HEK293T (cell line): ENCODE measurements around the gene MINDY4.

Source experiments
- CTCF ChIA-PET: fragments of 350-600 bp; formaldehyde crosslinking; extraction: SDS; loops from one replicate; lab custom pipeline; 2021; ENCODE audit warnings: antibody characterized with exemption, inconsistent platforms; lab: Yijun Ruan, JAX
- POLR2A ChIA-PET: fragments of 350-600 bp; formaldehyde crosslinking; extraction: SDS; loops from one replicate; lab custom pipeline; 2020; ENCODE audit warnings: antibody characterized with exemption, inconsistent platforms; lab: Yijun Ruan, JAX
- DNase-seq: peaks from one replicate; pipeline ENCODE4 v3.0.0; 2012; ENCODE audit warnings: mixed read lengths; ENCODE audit errors: extremely low spot score
- ARNT ChIP-seq: fragments of 450-650 bp; IDR thresholded peaks from 2 replicates; pipeline ENCODE4 v1.6.1; 2017; ENCODE audit warnings: mild to moderate bottlenecking
- BHLHE40 ChIP-seq: fragments of 450-650 bp; IDR thresholded peaks from 2 replicates; pipeline ENCODE4 v1.6.1; 2016; ENCODE audit warnings: mild to moderate bottlenecking, moderate library complexity, borderline replicate concordance
- CTBP1 ChIP-seq: fragments of 450-650 bp; IDR thresholded peaks from 2 replicates; pipeline ENCODE4 v1.6.1; 2016; ENCODE audit warnings: borderline replicate concordance
- ELF4 ChIP-seq: fragments of 450-650 bp; IDR thresholded peaks from 2 replicates; pipeline ENCODE4 v1.6.1; 2017; ENCODE audit warnings: antibody characterized with exemption
- FOXA1 ChIP-seq: fragments of 450-650 bp; IDR thresholded peaks from 2 replicates; pipeline ENCODE4 v1.6.1; 2016; ENCODE audit warnings: mild to moderate bottlenecking
- FOXK2 ChIP-seq: fragments of 450-650 bp; IDR thresholded peaks from 2 replicates; pipeline ENCODE4 v1.6.1; 2016; ENCODE audit warnings: mild to moderate bottlenecking
- FOXM1 ChIP-seq: fragments of 450-650 bp; IDR thresholded peaks from 2 replicates; pipeline ENCODE4 v1.6.1; 2017; ENCODE audit warnings: mild to moderate bottlenecking, borderline replicate concordance
- HDGF ChIP-seq: fragments of 450-650 bp; IDR thresholded peaks from 2 replicates; pipeline ENCODE4 v1.6.1; 2017; ENCODE audit warnings: antibody characterized with exemption, borderline replicate concordance
- L3MBTL2 ChIP-seq: fragments of 450-650 bp; conservative IDR thresholded peaks from 2 replicates; pipeline ENCODE4 v1.6.1; 2016; ENCODE audit warnings: mild to moderate bottlenecking
- LEF1 ChIP-seq: fragments of 450-650 bp; IDR thresholded peaks from 2 replicates; pipeline ENCODE4 v1.6.1; 2017; ENCODE audit warnings: mild to moderate bottlenecking, borderline replicate concordance
- NFRKB ChIP-seq: fragments of 450-650 bp; IDR thresholded peaks from 2 replicates; pipeline ENCODE4 v1.6.1; 2016; ENCODE audit warnings: mild to moderate bottlenecking, moderate library complexity
- SP1 ChIP-seq: fragments of 450-650 bp; IDR thresholded peaks from 2 replicates; pipeline ENCODE4 v1.6.1; 2017
- SUZ12 ChIP-seq: fragments of 450-650 bp; IDR thresholded peaks from 2 replicates; pipeline ENCODE4 v1.6.1; 2016; ENCODE audit warnings: mild to moderate bottlenecking
- TARDBP ChIP-seq: fragments of 450-650 bp; IDR thresholded peaks from 2 replicates; pipeline ENCODE4 v1.6.1; 2016
- ZNF384 ChIP-seq: fragments of 450-650 bp; IDR thresholded peaks from 2 replicates; pipeline ENCODE4 v1.6.1; 2016
- TF ChIP-seq, protein P1 (sequence below): fragments of 450-650 bp; IDR thresholded peaks from 2 replicates; pipeline ENCODE4 v1.6.1; 2016

Gene MINDY4

DNA sequence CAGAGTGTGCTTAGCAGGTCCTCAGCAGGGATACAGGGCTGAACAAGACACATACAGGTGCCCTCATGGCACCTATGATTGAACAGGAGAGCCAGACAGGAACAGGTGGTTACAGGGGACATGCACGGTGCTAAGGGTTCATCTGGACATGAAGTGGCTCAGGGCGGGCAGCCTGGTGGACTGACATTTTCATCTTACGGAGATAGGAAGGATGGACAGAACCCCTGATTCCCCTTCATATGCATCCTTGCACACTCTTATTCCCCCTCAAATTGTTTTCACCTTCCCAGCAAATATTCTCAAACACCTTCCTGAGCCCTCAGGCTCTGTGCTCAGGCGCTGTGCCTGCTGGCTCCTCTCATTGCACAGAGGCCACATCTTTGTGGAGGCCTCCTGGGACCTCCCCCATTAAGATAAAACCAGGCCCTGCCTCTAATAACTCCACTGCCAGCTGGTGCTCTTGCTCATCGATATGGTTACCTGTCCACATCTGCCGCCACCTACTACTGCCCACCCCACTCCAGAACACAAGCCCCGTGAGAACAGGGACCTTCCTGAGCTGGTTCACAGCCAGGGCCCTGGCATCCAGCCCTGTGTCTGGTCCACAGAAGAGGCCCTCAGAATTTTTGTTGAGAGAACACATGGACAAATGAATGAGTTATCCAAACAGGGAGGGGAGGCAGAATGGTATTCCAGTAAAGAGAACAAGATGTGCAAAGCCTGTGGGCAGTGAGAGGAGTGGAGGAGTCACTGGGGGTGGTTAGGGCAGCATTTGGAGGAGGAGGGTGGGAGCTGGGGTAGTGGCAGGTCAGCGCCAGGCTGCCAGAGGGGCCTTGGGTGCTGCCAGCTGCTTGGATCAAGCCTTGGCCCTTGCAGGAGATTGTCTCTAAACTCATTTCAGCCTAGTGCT, 71.6 kb downstream of the MINDY4 start:
- ChIA-PET CTCF (no interaction called here), POLR2A (no interaction called here)
- no peak for DNase-seq
- TF ChIP-seq FOXA1 (no peak), SP1 (no peak), ZNF384 (no peak), L3MBTL2 (no peak), SUZ12 (no peak), LEF1 (no peak), FOXK2 (no peak)

GRCh38 chr7:30843741-30844482, 72.7 kb downstream of the MINDY4 start:
- no peak for DNase-seq
- ChIA-PET POLR2A (interaction anchor here (0.5 kb wide), 1 partner anchor 161 kb away, joined by 3 read pairs; no protein-coding TSS in a partner anchor), CTCF (no interaction called here)
- TF ChIP-seq TARDBP (no peak), FOXA1 (no peak), FOXM1 (no peak), NFRKB (no peak), FOXK2 (no peak), LEF1 (no peak), ZNF384 (no peak), CTBP1 (no peak), HDGF (no peak), L3MBTL2 (no peak), BHLHE40 (no peak), ARNT (no peak)

DNA sequence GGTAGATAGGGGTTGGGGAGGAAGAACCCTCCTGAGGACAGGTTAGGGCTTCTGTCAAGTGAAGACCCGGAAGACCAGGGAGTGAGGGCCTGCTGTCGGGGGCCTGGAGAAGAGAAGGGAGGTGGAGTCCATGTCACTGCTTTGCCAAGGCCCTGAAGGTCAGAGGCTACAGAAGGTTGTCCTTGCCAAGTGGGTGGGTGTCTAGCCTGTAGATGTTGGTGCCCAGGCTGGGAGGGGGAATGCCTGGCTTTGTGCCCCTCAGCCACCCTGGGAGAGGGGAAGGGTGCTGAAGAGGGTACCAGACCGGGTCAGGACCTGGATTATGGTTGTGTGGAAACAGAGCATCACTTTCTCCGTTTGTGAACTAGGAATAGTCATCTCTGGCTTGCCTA, 73.3 kb downstream of the MINDY4 start:
- TF ChIP-seq FOXM1 = no peak
- CTCF ChIA-PET = no interaction called here
- DNase-seq = no peak
- POLR2A ChIA-PET = no interaction called here

GRCh38 chr7:30844916-30845315, 73.7 kb downstream of the MINDY4 start:
- DNase-seq = no peak
- ChIA-PET CTCF (no interaction called here), POLR2A (no interaction called here)
- TF ChIP-seq TARDBP (no peak), FOXM1 (no peak), HDGF (no peak), L3MBTL2 (no peak), LEF1 (no peak), NFRKB (no peak), FOXK2 (no peak), FOXA1 (no peak)

DNA sequence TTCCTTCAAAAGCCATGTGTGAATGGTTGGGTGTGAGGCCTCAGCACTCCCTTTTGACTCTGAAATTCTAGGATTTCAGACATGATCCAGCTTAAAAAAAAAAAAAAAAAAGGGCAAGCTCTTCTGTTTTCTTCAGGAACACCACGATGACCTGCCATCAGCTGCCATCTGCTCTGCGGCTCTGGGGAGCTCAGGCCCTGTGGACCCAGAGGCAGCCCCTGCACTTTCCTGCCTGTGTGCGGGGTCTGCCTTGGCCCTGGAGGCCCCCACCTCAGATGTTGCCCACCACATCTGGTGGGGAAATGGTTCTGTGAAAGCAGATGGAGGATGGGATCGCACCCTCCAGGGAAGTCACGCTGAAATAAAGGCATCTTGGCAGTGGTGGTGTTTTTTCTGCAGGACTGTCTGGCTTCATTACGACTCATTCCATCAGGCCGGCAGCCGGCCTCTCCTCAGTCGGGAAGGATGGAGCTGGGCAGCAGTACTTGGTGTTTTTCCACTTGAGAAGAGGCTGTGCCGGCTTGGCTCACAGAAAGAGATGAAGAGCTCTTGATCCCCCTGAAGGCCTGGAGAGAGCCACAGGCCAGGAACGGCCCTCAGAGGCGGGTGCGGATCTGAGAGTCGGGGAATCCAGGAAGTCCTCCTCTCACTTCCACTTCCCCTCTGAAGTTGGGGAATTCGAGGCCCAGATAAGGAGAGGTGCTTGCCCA, 74.4 kb downstream of the MINDY4 start:
- CTCF ChIA-PET = no interaction called here
- TF ChIP-seq ARNT (no peak), FOXK2 (no peak), HDGF (no peak), FOXM1 (no peak), NFRKB (no peak), L3MBTL2 (no peak), FOXA1 (no peak), CTBP1 (no peak), LEF1 (no peak), TARDBP (no peak), ZNF384 (no peak), SUZ12 (no peak), SP1 (no peak), ELF4 (no peak)
- no peak for DNase-seq
- POLR2A ChIA-PET = no interaction called here

- TF ChIP-seq BHLHE40 (no peak), L3MBTL2 (no peak), FOXA1 (no peak), HDGF (no peak)
- TF ChIP-seq, protein P1, sequence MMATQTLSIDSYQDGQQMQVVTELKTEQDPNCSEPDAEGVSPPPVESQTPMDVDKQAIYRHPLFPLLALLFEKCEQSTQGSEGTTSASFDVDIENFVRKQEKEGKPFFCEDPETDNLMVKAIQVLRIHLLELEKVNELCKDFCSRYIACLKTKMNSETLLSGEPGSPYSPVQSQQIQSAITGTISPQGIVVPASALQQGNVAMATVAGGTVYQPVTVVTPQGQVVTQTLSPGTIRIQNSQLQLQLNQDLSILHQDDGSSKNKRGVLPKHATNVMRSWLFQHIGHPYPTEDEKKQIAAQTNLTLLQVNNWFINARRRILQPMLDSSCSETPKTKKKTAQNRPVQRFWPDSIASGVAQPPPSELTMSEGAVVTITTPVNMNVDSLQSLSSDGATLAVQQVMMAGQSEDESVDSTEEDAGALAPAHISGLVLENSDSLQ = no peak
- DNase-seq = no peak
- CTCF ChIA-PET = no interaction called here
- POLR2A ChIA-PET = no interaction called here
These were observed 75.2 kb downstream of the MINDY4 start for GRCh38 chr7:30846378-30846777.

- no peak for DNase-seq
- ChIA-PET CTCF (no interaction called here), POLR2A (no interaction called here)
- TF ChIP-seq SUZ12 (no peak), SP1 (no peak), NFRKB (no peak), HDGF (no peak), L3MBTL2 (no peak), ZNF384 (no peak), FOXK2 (no peak), BHLHE40 (no peak), ELF4 (no peak), TARDBP (no peak), ARNT (no peak)
These were observed 77.1 kb downstream of the MINDY4 start for GRCh38 chr7:30848121-30848855.
